WTC11 (cell line): ENCODE data around the gene SGIP1. TPM values are rescaled to one million over a fixed set of nuclear protein-coding genes. Genes with fewer than 3 reads are reported as not detected.

ENCODE experiments used
- ATAC-seq: fragments of 200-7000 bp; cut with Tn5 transposase; 2 replicates; pipeline ENCODE4 v1.10.0; 2021; ENCODE audit warnings: mild to moderate bottlenecking, moderate library complexity
- CTCF ChIA-PET: fragments of 300-600 bp; sonication (Branson Sonifier 250); formaldehyde crosslinking; loops from one replicate; lab custom pipeline; 2021; ENCODE audit warnings: antibody characterized with exemption; lab: Charles Lee
- POLR2A ChIA-PET: fragments of 350-600 bp; sonication (Branson Sonifier 250); formaldehyde crosslinking; loops from one replicate; lab custom pipeline; 2021; ENCODE audit warnings: antibody characterized with exemption; lab: Charles Lee
- DNase-seq: peaks from one replicate; pipeline ENCODE4 v3.0.0; 2021; ENCODE audit warnings: low spot score
- H3K27ac Mint-ChIP-seq: 2 replicates; pipeline ENCODE4 v1.8.0; 2021; ENCODE audit warnings: mixed read lengths
- H3K27me3 Mint-ChIP-seq: 2 replicates; pipeline ENCODE4 v1.8.0; 2021; ENCODE audit warnings: low read depth, mild to moderate bottlenecking, moderate library complexity, mixed read lengths
- H3K36me3 Mint-ChIP-seq: 2 replicates; pipeline ENCODE4 v1.8.0; 2021; ENCODE audit warnings: mixed read lengths
- H3K4me1 Mint-ChIP-seq: 2 replicates; pipeline ENCODE4 v1.8.0; 2022; ENCODE audit warnings: mixed read lengths
- H3K4me3 Mint-ChIP-seq: 2 replicates; pipeline ENCODE4 v1.8.0; 2021; ENCODE audit warnings: mild to moderate bottlenecking, moderate library complexity, mixed read lengths
- H3K9me3 Mint-ChIP-seq: 2 replicates; pipeline ENCODE4 v1.8.0; 2021; ENCODE audit warnings: mixed read lengths
- AFF4 ChIP-seq: sonication (generic); formaldehyde crosslinking; IDR thresholded peaks from 2 replicates; pipeline ENCODE4 v1.8.1; 2023; ENCODE audit warnings: mild to moderate bottlenecking, missing genetic modification reagents, borderline replicate concordance
- ATF1 ChIP-seq: sonication (generic); formaldehyde crosslinking; IDR thresholded peaks from 2 replicates; pipeline ENCODE4 v1.8.1; 2023; ENCODE audit warnings: mild to moderate bottlenecking, moderate library complexity, missing genetic modification reagents
- CREB1 ChIP-seq: sonication (generic); formaldehyde crosslinking; IDR thresholded peaks from 2 replicates; pipeline ENCODE4 v1.8.0; 2023; ENCODE audit warnings: mild to moderate bottlenecking, missing genetic modification reagents
- CTCF ChIP-seq: fragments of 200-600 bp; IDR thresholded peaks from 2 replicates; pipeline ENCODE4 v1.8.0; 2022; ENCODE audit warnings: antibody characterized with exemption
- GRHL2 ChIP-seq: fragments of 250-450 bp; sonication (Bioruptor Pico); IDR thresholded peaks from 2 replicates; pipeline ENCODE4 v1.8.0; 2022; ENCODE audit warnings: mild to moderate bottlenecking, moderate library complexity; ENCODE audit not compliant: insufficient replicate concordance, severe bottlenecking
- JAZF1 ChIP-seq: fragments of 250-450 bp; sonication (Bioruptor Pico); IDR thresholded peaks from 2 replicates; pipeline ENCODE4 v1.9.0; 2021; ENCODE audit warnings: moderate library complexity, mild to moderate bottlenecking, inconsistent platforms
- NFYB ChIP-seq: sonication (generic); formaldehyde crosslinking; conservative IDR thresholded peaks from 2 replicates; pipeline ENCODE4 v1.8.0; 2022; ENCODE audit warnings: low read depth, missing genetic modification reagents
- PRDM15 ChIP-seq: sonication (generic); formaldehyde crosslinking; IDR thresholded peaks from 2 replicates; pipeline ENCODE4 v1.8.0; 2022; ENCODE audit warnings: missing genetic modification reagents
- USF1 ChIP-seq: sonication (generic); formaldehyde crosslinking; IDR thresholded peaks from 2 replicates; pipeline ENCODE4 v1.8.0; 2022; ENCODE audit warnings: mild to moderate bottlenecking, missing genetic modification reagents
- ZNF317 ChIP-seq: sonication (generic); formaldehyde crosslinking; IDR thresholded peaks from 2 replicates; pipeline ENCODE4 v1.8.1; 2023; ENCODE audit warnings: low read depth, mild to moderate bottlenecking, moderate library complexity, missing genetic modification reagents, borderline replicate concordance
- ZNF425 ChIP-seq: fragments of 250-450 bp; sonication (Bioruptor Pico); conservative IDR thresholded peaks from 2 replicates; pipeline ENCODE4 v1.9.0; 2021; ENCODE audit warnings: mild to moderate bottlenecking
- ZNF532 ChIP-seq: fragments of 250-450 bp; sonication (Bioruptor Pico); IDR thresholded peaks from 2 replicates; pipeline ENCODE4 v1.9.0; 2021; ENCODE audit warnings: mild to moderate bottlenecking, borderline replicate concordance
- total RNA-seq: library from RNA; stranded (reverse); gene quantifications from 3 replicates; pipeline ENCODE4 v1.2.3, GENCODE V29; 2021

Gene SGIP1
- total RNA-seq, 1 experiment from 2014 or later, result 3.9 TPM

- CTCF ChIA-PET, result no interaction called here
- Mint-ChIP-seq H3K27ac (no peak overlapping the region), H3K27me3 (no peaks in the 10 kb centered on the region), H3K36me3 (no peaks in the 10 kb centered on the region), H3K4me1 (no peaks in the 10 kb centered on the region), H3K4me3 (no peak overlapping the region), H3K9me3 (no peaks in the 10 kb centered on the region)
- TF ChIP-seq ZNF532 (CRISPR knock-in tag), result no peak
- no peak for TF ChIP-seq CTCF
- no peak for TF ChIP-seq GRHL2 (CRISPR knock-in tag)
- TF ChIP-seq USF1 (CRISPR knock-in tag), result no peak
- POLR2A ChIA-PET, result no interaction called here
- DNase-seq, result no peak
- ATAC-seq, result no peak
Measured at GRCh38 chr1:66520655-66521054, 13.3 kb upstream of the SGIP1 start.

- POLR2A ChIA-PET, result no interaction called here
- CTCF ChIA-PET, result no interaction called here
- Mint-ChIP-seq H3K27ac (no peak overlapping the region), H3K4me1 (no peaks in the 10 kb centered on the region), H3K27me3 (no peaks in the 10 kb centered on the region), H3K9me3 (peaks cover under 1% of the 10 kb centered on the region), H3K36me3 (no peaks in the 10 kb centered on the region), H3K4me3 (no peak overlapping the region)
- ATAC-seq (no peak), DNase-seq (no peak)
- TF ChIP-seq NFYB (CRISPR knock-in tag) (no peak), ATF1 (CRISPR knock-in tag) (no peak), JAZF1 (no peak), PRDM15 (CRISPR knock-in tag) (no peak), CREB1 (no peak), USF1 (CRISPR knock-in tag) (no peak), ZNF425 (CRISPR knock-in tag) (no peak), AFF4 (CRISPR knock-in tag) (no peak), ZNF317 (CRISPR knock-in tag) (no peak)
Measured at GRCh38 chr1:66521721-66522365, 12.1 kb upstream of the SGIP1 start.
